GM18519 (cell line): Measurements from ENCODE around the gene GLRX3.
"Not testable (repeated sequence)": the region's sequence is repeated elsewhere in the genome, so short reads cannot be mapped to it uniquely, and the experiment has no call there.

Source experiments
- ATAC-seq: cut with Tn5 transposase; IDR thresholded peaks from one replicate; pipeline ENCODE4 v1.9.1; 2021; ENCODE audit warnings: mild to moderate bottlenecking, moderate library complexity; ENCODE audit not compliant: unreplicated experiment, low FRiP score

The GLRX3 gene

DNA sequence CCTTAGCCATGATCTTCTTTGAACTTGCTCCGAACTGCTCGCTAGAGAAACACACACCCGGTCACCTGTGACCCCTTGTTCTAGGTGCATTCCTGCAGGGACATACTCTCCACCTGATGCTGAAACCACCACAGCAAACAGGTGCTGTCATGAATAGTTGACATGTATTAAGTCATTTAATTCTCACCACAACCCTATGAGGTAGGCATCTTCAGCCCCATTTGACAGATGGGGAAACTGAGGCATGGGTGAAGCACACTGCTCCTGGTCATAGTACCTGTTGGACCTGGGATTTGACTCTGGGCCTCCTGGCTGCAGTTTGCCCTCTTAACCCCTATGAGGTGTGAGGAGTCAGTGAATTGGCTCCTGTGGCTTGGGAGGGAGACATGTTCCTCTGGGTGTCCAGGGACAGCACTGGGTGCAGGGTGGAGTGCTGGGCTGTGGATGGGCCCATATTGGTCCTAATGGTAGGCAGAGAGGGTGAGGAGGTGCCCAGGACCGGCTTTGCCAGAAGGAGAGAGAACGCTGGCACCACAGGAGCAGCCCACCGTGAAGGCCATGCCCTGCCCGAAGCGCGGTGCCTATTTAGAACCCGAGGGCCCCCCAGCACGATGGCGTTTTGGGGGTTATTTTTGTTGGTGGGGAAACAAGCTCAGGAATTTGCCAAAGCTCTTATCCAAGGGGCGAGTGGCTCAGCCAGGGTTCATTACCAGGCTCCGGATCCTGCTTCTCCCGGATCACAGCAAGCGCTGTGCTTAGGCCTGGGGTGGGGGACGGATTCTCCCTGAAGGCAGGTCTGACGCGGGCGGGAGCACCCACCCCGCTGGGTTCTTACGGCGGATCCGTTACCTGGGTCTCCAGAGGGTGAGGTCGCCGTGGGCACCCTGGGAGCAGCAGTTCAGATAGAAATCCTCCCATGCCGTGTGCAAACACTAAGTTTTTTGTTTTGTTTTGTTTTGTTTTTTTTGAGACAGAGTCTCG is 52.3 kb downstream of the GLRX3 start:
- ATAC-seq, result no peak

DNA sequence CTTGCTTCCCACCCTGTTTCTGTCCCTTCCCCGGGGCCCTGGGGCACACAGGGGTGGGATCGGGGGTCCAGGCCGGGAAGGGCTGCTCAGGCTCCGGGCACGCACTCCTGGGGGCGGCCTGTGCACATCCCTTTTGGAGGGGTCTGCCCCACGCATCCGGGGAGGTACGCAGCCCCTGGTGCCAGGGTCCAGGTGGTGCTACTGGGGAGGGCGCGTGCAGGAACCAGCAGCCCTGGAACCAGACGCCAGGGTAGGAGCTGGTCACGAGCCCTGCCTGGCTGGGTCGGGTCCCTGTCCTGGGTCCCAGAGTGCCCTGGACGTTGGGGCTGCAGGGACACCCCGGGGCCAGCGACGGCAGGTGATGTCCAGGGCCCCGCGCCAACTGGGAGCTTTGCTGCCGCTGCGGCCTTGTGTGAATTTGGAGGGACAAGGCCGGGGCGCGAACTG is 53.4 kb downstream of the GLRX3 start:
- no peak for ATAC-seq

DNA sequence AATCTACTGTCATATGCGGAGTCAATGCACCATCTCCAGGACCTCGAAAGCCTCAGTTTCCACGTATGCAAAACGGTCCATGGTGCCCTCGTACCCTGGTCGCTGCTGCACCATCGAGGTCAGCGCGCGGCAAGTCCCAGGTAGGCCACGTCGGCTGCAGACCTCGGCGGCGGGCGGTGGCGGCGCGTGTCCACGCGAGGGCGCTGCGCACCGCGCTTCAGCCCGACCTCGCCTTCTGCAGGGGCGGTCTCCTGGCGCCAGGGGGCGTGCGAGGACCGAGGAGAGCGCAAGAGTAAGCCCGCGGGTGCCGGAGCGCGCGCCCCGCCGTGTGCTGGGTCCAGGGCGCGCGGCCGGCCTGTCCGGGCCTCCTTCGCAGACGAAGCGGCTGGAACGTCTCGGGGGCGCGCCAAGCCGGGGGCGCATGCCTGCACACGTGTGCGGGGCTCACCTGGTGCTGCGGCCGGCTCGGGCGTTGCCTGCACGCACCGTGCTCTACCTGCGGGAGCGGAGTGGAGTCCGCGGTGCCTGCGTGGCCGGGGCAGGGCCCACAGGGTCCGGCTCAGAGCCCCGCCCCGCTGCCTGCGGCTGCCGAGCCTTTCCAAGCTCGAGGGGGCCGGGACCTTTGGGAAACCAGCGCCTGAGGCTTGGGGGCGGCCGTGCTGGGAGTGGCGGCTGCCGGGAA is 54.0 kb downstream of the GLRX3 start:
- ATAC-seq, result peak; percentile 88

DNA sequence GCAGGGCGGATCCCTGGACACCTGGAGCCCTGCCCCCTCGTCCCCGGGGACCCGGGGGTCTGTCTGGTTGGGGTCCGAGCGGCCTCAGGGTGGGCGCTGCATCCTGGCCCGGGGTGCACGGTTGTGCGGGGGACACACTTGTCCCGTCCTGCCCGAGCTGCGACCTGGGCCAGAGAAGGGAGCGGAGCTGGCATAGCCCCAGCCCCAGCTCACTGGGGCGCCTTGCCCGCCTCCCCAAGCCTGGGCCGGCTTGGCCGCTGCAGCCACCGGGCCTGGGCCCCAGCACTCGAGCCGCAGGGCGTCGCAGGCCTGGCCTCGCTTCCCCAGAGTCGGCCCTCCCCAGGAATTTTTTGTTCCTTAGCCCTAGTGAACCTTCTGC is 54.5 kb downstream of the GLRX3 start:
- no peak for ATAC-seq

DNA sequence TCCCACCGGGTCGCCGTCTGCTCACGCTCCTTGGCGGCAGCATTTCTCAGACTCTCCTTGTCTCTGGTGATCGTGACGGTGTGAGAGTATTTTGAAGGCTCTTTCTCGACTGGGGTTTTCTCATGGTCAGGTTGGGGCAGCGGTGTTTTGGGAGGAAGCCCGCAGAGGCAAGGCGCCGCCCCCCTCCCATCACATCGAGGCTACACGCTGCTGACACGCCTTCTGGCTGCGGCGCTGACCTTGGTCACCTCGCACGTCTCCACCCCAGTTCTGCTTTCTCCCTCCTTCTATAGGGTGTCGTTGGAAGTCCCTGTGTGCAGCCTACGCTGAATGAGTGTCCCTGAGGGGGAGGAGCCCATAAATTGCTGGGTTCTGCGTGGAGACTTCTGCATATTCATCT is 55.2 kb downstream of the GLRX3 start:
- no peak for ATAC-seq

DNA sequence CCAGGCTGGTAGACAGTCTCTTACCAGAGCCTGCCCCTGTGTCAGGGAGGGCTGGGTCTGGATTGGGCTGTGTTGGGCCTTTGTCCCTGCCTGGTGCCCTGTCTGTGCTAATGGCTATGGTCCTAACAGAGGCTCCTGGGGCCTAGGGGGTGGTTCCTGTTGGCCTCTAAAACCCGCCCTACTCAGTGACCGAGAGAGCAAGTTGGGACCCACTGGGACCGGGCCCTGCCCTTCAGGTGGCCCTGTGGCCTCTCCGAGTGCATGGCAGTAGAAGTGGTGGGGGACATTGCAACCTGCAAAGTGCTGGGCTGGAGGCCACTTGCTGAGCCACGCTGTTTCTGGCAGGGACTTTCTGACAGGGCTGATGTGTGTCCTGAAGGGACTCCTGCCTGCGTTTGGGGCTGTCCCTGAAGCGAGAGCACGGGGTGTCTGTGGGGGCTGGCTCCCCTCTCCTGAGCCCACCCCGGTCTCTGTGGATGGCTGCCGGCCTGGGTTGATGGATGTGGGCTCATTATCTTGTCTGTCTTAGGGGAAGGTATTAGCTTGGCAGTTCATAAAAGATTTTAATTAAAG is 56.2 kb downstream of the GLRX3 start:
- no peak for ATAC-seq

DNA sequence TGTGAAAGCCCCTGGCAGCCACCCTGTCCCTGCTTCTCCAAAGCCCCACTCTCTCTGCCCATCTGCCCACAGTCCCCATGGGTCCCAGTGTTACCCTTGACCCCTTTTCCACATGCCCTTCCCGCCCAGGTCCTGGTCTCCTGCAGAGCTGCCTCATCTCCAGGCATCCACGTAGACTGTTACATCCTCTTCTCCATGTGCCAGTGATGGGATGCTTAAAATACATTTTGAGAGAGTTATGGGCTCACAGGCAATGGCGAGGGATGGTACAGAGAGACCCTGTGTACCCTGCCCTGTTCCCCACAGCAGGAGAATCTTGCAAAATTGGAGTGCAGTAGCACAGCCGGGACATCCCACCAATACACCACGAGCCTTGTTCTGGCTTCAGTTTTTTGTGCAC is 56.8 kb downstream of the GLRX3 start:
- no peak for ATAC-seq

DNA sequence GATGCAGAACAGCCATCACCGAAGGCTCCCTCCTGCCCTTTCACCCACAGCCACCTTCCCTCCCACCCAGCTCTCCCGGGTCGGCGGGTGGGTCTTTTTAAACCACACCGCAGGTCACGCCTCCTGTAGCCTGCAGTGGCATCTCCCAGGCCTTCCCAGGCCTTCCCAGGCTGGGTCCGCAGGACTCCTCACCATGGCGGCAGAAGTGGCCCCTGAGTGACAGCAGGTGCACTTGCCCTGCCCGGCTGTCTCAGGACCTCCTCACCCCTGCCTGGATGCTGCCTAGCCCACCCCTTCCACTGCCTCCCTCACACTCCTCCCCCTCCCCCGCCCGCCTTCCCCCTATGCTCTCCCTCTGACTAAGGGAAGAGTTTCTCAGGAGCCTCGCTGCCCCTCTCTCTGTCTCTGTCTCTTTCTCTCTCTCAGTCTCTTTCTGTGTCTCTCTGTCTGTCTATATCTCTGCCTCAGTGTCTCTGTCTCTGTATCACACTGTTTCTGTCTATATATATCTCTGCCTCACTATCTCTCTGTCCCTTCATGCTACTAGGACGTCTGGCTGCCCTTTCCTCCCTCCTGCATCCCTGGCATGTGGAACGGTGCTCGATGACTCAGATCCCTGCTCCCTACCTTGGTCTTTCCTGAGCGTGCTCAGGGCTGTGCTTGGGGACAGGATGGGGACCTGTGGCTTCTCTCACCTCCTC is 57.5 kb downstream of the GLRX3 start:
- ATAC-seq, result no peak

DNA sequence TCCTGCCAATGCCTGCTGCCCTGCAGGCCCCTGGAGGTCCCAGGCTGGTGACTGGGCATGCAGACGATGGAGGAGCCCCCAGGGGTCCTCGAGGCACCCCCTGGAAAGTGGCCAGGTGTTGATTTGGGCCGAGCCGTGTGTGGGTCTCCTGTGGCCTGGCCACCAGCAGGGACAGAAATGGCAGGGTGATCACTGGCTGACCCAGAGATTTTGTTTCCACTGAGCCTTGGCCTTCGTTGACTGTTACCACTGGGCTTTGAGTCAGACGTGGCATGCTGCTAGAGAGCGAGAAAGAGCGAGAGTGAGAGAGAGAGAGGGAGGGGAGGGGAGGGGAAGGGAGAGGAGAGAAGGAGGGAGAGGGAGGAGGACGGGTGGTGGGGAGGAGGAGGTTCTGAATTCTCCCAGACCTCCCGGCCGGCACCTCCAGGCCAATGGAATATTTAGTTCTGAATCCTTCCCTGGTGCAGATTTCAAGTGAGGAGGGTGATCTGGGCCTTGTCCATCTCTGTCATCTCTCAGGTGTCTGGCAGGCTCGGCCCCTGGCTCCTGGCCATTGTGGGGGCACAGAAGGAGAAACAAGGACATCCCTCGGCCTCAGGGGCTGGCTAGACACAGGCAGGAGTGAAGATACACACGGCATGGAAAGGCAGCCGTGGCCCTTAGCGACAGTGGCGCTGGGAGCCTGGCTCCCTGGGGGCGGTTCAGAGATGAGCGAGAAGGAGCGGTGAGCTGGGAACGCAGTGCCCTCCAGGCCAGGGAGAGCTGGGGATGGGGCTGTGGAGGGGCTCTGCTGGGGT is 58.2 kb downstream of the GLRX3 start:
- no peak for ATAC-seq

DNA sequence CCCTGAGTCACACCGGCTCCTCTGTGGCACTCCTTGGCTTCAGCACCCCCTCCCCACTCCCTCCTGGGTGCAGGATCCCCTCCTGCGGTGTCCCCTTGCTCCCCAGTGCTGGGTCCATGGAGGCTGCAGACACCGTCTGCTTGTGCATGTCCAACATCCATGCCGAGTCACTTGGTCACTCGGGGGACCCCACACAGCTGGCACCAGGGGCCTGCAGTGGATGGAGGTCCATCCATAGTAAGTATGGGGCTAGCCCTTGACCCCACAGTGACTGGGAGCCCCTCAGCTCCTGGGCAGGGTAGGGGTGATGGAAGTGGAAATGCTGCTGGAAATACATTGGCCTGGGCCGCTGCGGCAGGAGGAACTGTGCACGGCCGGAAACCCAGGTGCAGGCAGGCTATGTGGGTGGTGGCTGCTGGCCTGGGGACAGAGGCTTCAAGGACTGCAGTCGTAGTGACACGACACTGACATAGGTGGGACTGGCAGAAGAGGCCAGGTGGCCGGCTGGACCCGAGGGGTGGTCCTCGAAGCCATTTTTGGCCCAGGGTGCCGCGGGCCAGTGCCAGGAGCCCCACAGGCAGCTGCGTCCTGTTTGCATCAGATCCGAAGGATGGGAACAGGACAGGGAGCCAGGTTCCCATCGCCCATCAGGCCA is 58.9 kb downstream of the GLRX3 start:
- ATAC-seq, result no peak

DNA sequence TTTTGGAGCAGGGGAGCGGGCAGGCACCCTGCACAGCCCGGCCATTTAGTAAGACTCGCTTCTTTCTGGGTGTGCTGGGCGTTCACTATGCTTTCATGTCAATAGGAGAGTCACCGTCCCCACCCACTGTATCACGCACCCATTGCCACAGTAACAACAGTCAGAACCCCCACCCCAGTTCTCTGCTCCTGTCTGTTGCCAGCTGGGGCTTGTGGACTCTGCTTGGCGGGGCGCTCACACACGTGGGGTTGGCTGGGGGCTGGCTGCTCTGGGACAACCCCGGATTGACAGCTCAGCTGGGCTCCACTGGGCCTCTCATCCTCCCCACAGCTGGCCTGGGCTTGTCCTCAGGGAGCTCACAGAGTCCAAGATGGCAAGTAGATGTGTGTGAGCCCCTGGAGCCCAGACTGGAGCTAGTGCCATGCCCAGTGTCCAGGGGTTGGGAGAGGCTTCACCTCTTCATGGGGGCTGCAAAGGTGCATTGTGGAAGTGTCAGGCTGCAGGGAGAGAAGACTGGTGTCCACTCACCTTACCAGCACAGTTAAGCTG is 59.6 kb downstream of the GLRX3 start:
- ATAC-seq, result no peak

DNA sequence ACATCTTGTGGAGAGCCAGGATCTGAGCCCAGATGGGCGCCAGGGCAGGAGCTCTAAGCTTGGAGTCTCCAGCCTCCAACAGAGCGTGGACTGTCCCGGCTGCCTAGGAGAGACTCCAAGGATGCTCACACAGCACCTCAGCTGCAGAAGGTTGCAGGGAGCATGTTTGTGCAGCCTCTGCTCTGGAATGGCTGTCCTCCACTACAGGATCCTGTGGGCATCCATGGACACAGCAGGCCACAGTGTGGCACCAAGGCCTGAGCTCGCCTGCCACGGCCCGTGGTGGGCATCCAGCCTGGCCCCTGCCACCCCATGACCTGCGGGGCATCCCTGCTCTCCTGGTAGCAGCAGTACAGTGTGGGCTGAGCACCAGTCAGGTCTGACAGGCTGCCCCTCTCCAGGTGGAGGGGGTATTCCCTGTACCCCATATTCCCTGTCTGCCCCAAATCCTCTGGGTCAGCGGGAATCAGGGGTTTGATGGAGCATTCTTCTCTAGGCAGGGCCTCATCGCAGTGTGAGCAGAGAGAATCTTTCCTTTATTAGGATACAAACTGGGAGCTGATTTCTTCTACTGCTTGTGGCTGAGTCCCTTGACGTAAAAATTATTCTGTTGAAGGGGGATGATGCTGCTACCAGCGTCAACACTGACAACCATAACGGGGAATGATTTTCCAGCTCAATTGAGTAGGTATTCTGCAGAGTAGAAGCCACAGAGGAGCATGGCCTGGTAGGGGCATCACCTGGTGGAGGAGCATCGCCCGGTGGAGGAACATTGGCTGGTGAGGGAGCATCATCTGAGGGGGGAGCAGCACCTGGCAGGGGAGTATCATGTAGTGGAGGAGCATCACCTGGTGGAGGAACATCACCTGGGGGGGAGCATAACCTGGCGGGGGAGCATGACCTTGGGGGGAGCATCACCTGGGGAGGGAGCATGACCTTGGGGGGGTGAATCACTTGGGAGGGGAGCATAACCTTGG is 60.6 kb downstream of the GLRX3 start:
- no peak for ATAC-seq

DNA sequence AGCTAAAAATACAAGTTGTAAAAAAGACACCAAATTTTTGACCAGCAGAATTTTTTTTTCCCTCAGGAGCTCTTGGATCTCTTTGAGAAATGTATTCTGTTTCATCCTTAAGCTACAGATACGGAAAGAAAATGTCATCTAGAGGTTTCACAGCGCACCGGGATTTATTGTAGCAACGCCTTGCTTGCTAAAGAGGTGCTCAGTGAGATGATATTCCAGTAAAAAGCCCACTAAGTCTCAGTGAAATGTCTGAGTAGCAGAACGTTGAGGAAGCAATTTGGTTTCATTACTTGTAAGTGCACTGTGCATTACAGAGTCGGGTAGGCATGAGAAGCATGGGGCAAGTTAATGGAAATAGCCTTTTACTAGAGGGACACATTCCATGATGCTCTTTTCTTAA is 62.5 kb downstream of the GLRX3 start:
- ATAC-seq, result no peak

DNA sequence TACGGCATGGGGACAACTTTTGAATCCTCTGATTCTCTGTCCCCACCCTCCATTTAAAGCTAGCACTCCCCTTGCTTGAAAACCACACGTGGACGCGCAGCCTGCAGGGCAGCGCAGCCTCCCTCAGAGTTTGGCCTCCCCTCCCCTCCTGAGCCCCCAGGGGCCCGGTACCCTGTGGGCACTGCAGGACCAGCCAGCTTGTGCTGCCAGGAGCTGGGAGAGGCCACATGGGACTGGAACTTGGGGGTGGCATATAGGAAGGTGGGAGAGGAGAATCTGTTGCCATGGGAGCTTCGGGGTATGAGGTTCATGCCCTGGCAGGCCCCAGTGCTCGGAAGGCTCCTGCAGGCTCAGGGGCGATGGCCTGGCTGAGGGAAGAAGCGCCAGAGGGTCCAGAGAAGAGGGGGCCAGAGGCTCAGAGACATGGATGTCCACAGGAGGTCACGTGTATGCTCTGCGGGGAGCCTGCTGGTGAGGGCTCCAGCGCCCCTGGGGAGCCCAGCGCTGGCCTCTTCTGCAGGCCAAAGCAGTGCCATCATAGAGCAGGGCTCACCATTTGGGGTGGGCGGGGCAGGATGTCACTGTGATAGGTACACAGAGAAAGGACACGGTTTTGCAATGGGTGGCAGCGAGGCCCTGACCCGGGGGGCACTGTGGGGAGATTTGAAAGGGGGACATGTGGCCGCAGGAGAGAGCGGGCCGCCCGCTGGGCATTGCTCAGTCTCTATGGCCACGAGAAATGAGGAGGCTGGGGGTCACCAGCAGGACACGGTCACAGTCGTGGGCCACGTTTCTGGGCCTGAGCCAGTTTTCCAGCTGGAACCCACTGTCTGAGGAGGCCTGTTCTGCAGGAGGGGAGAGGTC is 64.2 kb downstream of the GLRX3 start:
- no peak for ATAC-seq

DNA sequence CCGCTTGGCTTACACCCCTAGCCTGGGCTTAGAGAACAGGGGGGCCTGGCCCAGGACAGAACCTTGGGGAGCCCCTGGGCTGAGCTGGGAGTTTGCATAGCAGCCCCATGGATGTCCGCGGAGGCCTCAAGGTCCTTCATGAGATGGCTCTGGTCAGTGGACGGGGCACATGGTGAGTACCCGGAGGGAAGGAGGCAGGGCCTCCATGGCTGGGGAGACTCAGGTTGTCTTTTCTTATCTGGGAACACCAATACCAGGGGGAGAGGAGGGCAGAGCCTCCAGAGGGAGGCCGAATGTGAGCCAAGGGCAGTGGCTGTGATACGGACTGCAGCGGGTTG is 64.8 kb downstream of the GLRX3 start:
- no peak for ATAC-seq

DNA sequence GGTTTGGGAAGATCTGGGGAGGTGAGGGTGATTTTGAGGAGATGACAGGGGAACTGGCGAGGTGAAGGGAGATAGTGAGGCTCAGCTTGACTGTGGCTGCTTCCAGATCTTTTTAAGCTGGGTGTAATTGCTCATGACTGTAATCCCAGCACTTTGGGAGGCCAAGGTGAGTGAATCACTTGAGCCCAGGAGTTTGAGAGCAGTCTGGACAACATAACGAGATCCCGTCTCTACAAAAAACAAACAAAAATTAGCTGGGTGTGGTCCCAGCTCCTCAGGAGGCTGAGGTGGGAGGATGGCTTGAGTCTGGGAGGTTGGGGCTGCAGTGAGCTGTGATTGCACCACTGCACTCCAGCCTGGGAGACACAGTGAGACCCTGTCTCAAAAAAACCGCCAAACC is 66.0 kb downstream of the GLRX3 start:
- not testable (repeated sequence) for ATAC-seq

DNA sequence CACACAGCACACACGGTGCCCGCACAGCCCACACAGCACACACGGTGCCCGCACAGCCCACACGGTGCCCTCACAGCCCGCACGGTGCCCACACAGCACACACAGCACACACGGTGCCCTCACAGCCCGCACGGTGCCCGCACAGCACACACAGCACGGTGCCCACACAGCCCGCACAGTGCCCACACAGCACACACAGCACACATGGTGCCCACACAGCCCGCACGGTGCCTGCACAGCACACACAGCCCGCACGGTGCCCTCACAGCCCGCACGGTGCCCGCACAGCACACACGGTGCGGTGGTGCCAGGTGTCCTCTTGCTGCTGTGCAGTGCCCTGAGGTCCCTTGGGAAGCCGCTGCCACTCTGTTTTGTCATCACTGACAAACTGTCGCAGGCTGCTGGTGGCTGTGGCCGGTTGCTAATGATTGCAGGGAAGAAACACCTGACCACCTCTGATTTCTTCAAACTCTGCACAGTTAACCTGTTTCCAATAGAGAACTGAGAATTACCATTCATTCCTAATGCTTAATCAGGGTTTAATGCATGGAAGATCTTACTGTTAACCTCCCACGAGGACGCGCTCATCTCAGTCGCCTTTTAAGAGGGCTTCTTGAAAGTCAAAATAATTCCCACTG is 66.9 kb downstream of the GLRX3 start:
- ATAC-seq, result no peak
